Sciatic nerve (tissue), 2 donors: ENCODE results near the gene MUS81. TPM values are rescaled to one million over a fixed set of nuclear protein-coding genes. Genes with fewer than 3 reads are reported as not detected.

Experiments
- ATAC-seq: fragments of 200-7000 bp; cut with Tn5 transposase; one replicate; pipeline ENCODE4 v1.9.1; 2020; ENCODE audit warnings: mild to moderate bottlenecking, moderate library complexity
- DNase-seq: peaks from one replicate; pipeline ENCODE4 v3.0.0-alpha.2; 2020; ENCODE audit warnings: low spot score
- intact Hi-C: fragments of 100-400 bp; cut with DNase I; formaldehyde crosslinking; loops from one replicate; pipeline ENCODE4 v1.14.2; 2022
- total RNA-seq: library from RNA; stranded (reverse); fragmentation: NEBNext Ultra II Directional; extraction: Animal tissue kit (Norgen Biotek cat#: 25700); gene quantifications from one replicate; pipeline ENCODE4 v1.2.1, GENCODE V29; 2021
- donor health status: DM: no; HTN: no; CAD: no.
- donor health status: DM: no; HTN: no; CAD: no.

Gene MUS81
- total RNA-seq, 1 donor from 2014 or later = 46.9 TPM

DNA sequence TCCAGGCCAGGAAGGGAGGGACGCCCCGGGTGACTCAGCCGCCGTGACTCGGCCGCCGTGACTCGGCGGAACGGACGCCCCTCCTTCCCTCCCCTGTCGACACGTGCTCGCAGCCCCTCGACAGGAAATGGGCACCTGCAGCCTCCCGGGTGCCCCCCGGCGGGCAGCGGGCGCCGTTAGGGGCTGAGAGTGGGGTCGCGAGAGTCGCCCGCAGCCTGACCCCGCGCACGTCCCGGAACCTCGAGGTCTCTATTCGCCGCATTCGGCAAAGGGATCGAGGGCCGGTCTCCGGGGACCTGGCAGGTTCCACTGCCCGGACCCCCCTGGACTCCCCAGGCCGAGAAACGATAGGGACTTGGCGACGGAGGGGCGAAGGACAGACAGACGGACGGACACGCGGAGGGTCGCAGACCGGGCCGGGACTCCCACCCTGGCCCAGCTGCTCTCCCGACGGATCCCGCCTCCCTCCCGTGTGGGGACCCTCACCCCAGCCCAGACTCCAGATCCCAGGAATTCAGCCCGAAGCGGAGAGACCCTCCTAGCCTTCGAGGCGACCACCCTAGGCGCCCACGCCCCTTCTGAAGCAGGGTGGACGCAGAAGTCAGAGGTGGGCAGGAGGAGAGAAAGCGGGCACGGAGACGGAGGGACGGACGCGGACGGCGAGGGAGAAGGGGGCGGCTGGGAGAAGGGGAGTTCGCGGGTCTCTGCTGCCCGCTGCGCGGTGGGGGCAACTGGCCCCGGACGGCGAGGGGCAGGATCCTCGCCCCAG is 39.3 kb downstream of the MUS81 start:
- no peak for DNase-seq

DNA sequence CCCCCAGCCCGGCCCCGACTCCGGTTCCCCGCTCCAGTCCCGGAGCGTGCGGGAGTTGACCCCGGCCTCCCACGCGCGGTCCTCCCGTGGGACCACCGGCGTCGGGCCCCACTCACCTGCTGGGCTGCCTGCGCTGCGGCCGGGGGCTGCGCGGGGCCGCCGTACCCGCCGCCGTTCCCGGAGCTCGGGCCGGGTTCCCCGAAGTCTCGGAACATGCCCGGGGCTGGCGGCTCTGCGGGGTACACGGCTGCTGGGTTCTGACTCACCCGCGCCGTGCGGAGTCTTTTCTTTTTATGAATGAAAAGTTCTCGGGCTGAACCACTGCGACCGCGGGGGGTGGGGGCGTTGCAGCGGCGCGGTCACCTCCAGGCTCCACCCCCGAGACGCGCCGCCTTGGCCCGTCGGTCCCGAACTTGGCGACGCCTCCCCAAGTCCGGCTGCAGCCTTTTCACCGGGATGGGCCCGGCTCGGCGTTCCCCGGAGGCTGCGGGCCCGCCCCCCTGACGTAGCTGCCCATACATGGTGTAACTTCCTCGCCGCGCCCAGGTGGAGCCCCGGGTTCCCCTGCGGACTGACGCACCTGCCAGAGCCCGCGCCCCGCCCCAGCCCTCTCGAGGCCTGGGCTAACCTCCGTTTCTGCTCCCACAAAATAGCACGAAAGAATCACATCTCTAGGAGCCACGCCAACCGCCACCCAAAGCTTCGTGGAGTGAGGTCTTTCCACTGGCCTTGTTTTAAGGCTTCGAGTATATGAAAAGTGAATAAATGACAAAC is 40.1 kb downstream of the MUS81 start, which contains the start of gene FOSL1:
Gene FOSL1, minus strand, starts transcription at position 264 of the 774 bp plus-strand sequence. Its CDS starts 49 bp downstream, at position 215.
- DNase-seq = peak; percentile 86
- peak; percentile 88 for ATAC-seq
- intact Hi-C loops = no loop called here

More for the DNA sequence above, 39.3 kb downstream of the MUS81 start:
- intact Hi-C loops = no loop called here
- ATAC-seq = peak; percentile 30

GRCh38 chr11:65900899-65901180 is 40.6 kb downstream of the MUS81 start:
- DNase-seq = no peak
- intact Hi-C loops = no loop called here
- no peak for ATAC-seq

- no peak for DNase-seq
- ATAC-seq = no peak
- intact Hi-C loops = no loop called here
These were observed 42.8 kb downstream of the MUS81 start for GRCh38 chr11:65903068-65903481.

DNA sequence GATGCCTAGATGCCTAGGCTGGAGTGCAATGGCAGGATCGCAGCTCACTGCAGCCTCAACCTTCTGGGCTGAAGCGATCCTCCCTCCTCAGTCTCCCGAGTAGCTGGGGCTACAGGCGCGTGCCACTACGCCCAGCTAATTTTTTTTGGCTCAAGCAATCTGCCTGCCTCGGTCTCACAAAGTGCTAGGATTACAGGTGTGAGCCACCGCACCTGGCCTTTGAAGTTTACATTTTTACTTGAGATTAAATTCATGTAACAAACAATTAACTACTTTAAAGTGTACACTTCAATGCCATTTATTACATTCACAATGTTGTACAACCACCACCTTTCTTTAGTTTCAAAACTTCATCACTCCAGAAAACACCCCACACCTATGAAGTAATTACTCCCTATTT is 43.5 kb downstream of the MUS81 start:
- intact Hi-C loops = no loop called here
- DNase-seq = no peak
- ATAC-seq = no peak

GRCh38 chr11:65906602-65907001 is 46.4 kb downstream of the MUS81 start:
- intact Hi-C loops = no loop called here
- no peak for DNase-seq
- ATAC-seq = no peak

DNA sequence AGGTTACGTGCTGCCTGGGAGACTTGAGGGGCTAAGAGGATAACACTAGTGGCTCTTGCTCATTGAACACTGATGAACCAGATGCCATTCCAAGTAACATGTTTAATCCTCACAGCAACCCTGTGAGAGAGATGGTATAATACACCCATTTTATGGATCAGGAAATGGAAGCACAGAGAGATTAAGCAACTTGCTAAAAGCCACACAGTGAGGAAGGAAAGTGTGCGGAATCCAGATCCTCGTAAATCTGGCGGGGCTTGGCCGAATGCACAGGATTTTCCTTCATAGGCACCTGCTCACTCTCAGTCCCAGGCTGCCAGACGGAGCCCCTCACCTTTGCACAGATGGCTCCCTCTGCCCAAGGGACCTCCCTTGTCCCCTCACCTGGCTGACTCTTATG is 47.6 kb downstream of the MUS81 start:
- intact Hi-C loops = no loop called here
- DNase-seq (no peak), ATAC-seq (no peak)

GRCh38 chr11:65911682-65912568 is 51.7 kb downstream of the MUS81 start:
- no peak for DNase-seq
- peak; percentile 76 for ATAC-seq
- intact Hi-C loops = no loop called here

- ATAC-seq (no peak), DNase-seq (no peak)
- intact Hi-C loops = no loop called here
These were observed 52.6 kb downstream of the MUS81 start for GRCh38 chr11:65912845-65913244.

DNA sequence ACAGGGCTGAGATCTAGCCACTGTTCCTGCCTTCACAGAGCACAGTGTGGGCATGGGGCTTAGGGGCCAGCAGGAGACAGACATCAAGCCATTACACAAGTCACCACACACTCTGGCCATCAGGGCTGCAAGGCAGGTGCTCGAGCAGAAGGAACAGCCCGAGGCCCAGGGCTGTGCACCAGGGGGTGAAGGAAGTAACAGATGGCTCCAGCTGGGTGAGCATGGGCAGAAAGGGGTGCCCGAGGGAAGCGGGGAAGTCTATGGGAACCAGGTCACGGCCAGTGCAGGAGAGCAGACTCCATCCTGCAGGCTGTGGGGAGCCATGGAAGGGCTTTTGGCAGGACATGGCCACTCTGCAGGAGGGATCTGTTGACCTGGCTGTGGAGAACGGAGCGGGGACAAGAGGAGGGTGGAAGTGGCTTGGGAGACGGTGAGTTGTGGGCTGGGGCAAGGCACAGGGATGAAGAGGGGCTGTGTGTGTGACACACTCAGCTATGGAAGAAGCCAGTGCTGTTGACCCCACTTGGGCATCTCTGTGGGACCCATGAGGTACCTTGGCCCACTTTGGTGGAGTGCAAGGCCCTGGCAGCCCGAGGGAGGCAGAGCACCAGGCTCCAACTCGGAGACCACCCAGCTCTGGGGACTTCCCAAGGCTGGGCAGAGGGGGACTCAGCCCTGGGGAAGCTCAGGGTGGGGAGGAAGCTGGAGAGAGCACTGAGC is 55.0 kb downstream of the MUS81 start:
- ATAC-seq (no peak), DNase-seq (no peak)
- intact Hi-C loops = no loop called here

GRCh38 chr11:65915821-65916251 is 55.6 kb downstream of the MUS81 start:
- ATAC-seq = peak; percentile 34
- peak; percentile 80 for DNase-seq
- intact Hi-C loops = no loop called here

Other genes starting within 250 kb of the MUS81 start
- 132 TPM for gene MAP3K11, start 246.2 kb upstream of the MUS81 start, total RNA-seq
- gene PCNX3, start 244.7 kb upstream of the MUS81 start, total RNA-seq = 23.9 TPM
- gene SIPA1, start 222.3 kb upstream of the MUS81 start, total RNA-seq = 86.9 TPM
- 95.6 TPM for gene RELA, start 197.5 kb upstream of the MUS81 start, total RNA-seq
- 81.5 TPM for gene KAT5, start 148.2 kb upstream of the MUS81 start, total RNA-seq
- 42.5 TPM for gene RNASEH2C, start 139.6 kb upstream of the MUS81 start, total RNA-seq
- 12.9 TPM for gene AP5B1, start 79.5 kb upstream of the MUS81 start, total RNA-seq
- not detected for gene OVOL1, start 73.4 kb upstream of the MUS81 start, total RNA-seq
- 2.6 TPM for gene SNX32, start 26.5 kb upstream of the MUS81 start, total RNA-seq
- gene CFL1, start 2.3 kb upstream of the MUS81 start, total RNA-seq = 437 TPM
- 88.4 TPM for gene EFEMP2, start 12.4 kb downstream of the MUS81 start, total RNA-seq
- 2.5 TPM for gene CTSW, start 19.4 kb downstream of the MUS81 start, total RNA-seq
- gene FIBP, start 28.0 kb downstream of the MUS81 start, total RNA-seq = 37.2 TPM
- gene CCDC85B, start 30.2 kb downstream of the MUS81 start, total RNA-seq = 31.0 TPM
- 5.6 TPM for gene FOSL1, start 40.0 kb downstream of the MUS81 start, total RNA-seq
- gene C11orf68, start 58.6 kb downstream of the MUS81 start, total RNA-seq = 42.0 TPM
- gene DRAP1, start 59.0 kb downstream of the MUS81 start, total RNA-seq = 69.8 TPM
- gene TSGA10IP, start 85.0 kb downstream of the MUS81 start, total RNA-seq = not detected
- gene SART1, start 101.3 kb downstream of the MUS81 start, total RNA-seq = 51.0 TPM
- 24.7 TPM for gene EIF1AD, start 141.7 kb downstream of the MUS81 start, total RNA-seq
- gene BANF1, start 142.1 kb downstream of the MUS81 start, total RNA-seq = 127 TPM
- gene CST6, start 151.6 kb downstream of the MUS81 start, total RNA-seq = 0.80 TPM
- not detected for gene CATSPER1, start 166.0 kb downstream of the MUS81 start, total RNA-seq
- not detected for gene GAL3ST3, start 188.7 kb downstream of the MUS81 start, total RNA-seq
- gene SF3B2, start 191.9 kb downstream of the MUS81 start, total RNA-seq = 154 TPM
- gene PACS1, start 209.8 kb downstream of the MUS81 start, total RNA-seq = 80.3 TPM